Measurements from ENCODE around the gene ENTREP1.

GRCh38 chr9:69324549-69325401, at the start of gene ENTREP1:
- no peak for TF ChIP-seq POLR2A (IDR thresholded peaks at IDR 0.05; ENCODE audit: low read depth, low read length)
- no peak for TF ChIP-seq POLR2AphosphoS5 (IDR thresholded peaks at IDR 0.05; ENCODE audit: low read depth, low read length)
- TF ChIP-seq TAF1 (IDR thresholded peaks at IDR 0.05; ENCODE audit: borderline replicate concordance, low read depth, low read length) = no peak

Data from GM12892 (cell line).